Peyer's patch (tissue), 4 donors: ENCODE data around the gene C20orf96.

Source experiments
- POLR2A ChIP-seq, 2 donors: fragments of 450-650 bp; IDR thresholded peaks; one replicate each; pipeline ENCODE4 v1.5.1; 2017; ENCODE audit warnings: antibody characterized with exemption in 2 of 2, mild to moderate bottlenecking in 2 of 2, moderate library complexity in 2 of 2
- TF ChIP-seq, protein P1 (sequence below), 6 experiments: fragments of 450-650 bp in 4 of 6; fragments of 200-600 bp in 2 of 6; sonication (generic) in 1 of 6; IDR thresholded peaks; one replicate each; pipeline ENCODE4 v1.5.1; 2017 to 2019; ENCODE audit warnings: antibody characterized with exemption in 6 of 6, mild to moderate bottlenecking in 3 of 6, moderate library complexity in 1 of 6

- TF ChIP-seq POLR2A (IDR thresholded peaks at IDR 0.05), result no peak
- TF ChIP-seq, protein P1, sequence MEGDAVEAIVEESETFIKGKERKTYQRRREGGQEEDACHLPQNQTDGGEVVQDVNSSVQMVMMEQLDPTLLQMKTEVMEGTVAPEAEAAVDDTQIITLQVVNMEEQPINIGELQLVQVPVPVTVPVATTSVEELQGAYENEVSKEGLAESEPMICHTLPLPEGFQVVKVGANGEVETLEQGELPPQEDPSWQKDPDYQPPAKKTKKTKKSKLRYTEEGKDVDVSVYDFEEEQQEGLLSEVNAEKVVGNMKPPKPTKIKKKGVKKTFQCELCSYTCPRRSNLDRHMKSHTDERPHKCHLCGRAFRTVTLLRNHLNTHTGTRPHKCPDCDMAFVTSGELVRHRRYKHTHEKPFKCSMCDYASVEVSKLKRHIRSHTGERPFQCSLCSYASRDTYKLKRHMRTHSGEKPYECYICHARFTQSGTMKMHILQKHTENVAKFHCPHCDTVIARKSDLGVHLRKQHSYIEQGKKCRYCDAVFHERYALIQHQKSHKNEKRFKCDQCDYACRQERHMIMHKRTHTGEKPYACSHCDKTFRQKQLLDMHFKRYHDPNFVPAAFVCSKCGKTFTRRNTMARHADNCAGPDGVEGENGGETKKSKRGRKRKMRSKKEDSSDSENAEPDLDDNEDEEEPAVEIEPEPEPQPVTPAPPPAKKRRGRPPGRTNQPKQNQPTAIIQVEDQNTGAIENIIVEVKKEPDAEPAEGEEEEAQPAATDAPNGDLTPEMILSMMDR (IDR thresholded peaks at IDR 0.05), result no peak
These were observed 11.6 kb upstream of the C20orf96 start for GRCh38 chr20:301886-302848.
